Ureter (tissue), 1 donor: ENCODE results near the gene FNDC3B. TPM values are rescaled to one million over a fixed set of nuclear protein-coding genes. Genes with fewer than 3 reads are reported as not detected.
A peak's percentile ranks its signal among the peaks of the same experiment; 100 is the strongest.

Experiments
- DNase-seq: peaks from one replicate; pipeline ENCODE4 v3.0.0-alpha.2; 2020; ENCODE audit warnings: low spot score
- total RNA-seq: library from RNA; stranded (reverse); gene quantifications from one replicate; pipeline ENCODE4 v1.2.4, GENCODE V29; 2023
- donor health status: DM: yes; HTN: yes; CAD: no.

The FNDC3B gene
- total RNA-seq, 1 donor from 2014 or later, result 191 TPM

GRCh38 chr3:172188511-172188910, 149.1 kb downstream of the FNDC3B start:
- DNase-seq, result no peak

- DNase-seq, result no peak
Observed at GRCh38 chr3:172189213-172189612, 149.8 kb downstream of the FNDC3B start.

GRCh38 chr3:172189987-172190603, 150.7 kb downstream of the FNDC3B start:
- DNase-seq, result no peak

DNA sequence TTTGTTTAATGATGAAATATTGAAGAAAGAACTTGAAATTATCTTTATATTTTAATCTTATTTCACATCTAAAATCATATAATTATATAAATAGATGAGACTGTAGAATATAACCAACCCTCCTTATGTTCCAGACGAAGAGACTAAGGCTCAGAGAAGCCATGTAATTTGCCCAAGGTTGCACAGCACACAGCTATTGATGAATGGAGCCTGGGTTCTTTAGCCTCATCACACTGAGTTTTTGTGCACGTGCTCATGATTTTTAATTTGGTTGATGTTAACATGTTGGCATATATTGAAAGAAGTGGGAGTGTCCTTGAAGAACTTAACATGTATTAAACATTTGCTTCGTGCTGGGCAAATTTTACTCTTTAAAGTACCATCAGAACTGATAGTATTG, 151.6 kb downstream of the FNDC3B start:
- DNase-seq, result no peak

DNA sequence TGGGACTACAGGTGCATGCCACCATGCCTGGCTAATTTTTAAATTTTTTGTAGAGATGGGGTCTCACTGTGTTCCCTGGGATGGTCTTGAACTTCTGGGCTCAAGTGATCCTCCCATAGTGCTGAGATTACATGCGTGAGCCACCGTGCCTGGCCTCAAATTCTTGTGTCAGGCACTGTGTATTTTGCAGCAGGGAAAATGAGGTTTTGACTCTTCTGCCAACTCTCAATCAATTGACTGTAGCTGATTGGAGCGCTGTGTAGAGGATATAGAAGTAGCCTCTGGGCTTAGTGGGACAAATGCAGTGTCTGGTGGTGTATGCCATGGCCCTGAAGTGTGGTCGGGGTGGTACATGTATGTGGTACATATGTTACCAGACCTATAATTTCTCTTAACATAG, 152.3 kb downstream of the FNDC3B start:
- no peak for DNase-seq

DNA sequence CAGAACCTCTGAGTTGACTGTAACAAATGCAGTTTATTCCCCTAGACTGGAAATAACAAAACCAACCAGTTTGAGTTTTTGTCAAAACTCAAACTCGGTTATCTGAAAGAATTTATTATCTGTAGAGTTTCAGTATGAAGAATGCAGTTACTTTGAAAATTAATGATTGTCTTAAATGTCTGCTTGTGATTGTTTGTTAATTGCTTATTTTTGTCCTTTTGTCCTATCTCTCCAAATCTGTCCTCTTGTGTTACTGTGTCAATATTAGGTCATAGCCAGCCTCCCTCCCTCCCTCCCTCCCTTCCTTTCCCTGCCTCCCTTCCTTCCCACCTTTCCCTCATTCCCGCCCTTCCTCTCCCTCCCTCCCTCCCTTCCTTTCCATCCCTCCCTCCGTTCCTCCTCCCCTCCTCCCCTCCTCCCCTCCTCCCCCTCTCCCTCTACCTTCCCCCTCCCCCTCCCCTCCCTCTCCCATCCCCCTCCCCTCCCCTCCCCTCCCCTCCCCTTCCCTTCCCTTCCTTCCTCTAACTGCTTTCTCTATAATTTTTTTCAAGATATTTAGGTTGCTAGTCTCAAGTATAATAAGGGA, 153.5 kb downstream of the FNDC3B start:
- no peak for DNase-seq

- no peak for DNase-seq
Observed at GRCh38 chr3:172193436-172193835, 154.1 kb downstream of the FNDC3B start.

DNA sequence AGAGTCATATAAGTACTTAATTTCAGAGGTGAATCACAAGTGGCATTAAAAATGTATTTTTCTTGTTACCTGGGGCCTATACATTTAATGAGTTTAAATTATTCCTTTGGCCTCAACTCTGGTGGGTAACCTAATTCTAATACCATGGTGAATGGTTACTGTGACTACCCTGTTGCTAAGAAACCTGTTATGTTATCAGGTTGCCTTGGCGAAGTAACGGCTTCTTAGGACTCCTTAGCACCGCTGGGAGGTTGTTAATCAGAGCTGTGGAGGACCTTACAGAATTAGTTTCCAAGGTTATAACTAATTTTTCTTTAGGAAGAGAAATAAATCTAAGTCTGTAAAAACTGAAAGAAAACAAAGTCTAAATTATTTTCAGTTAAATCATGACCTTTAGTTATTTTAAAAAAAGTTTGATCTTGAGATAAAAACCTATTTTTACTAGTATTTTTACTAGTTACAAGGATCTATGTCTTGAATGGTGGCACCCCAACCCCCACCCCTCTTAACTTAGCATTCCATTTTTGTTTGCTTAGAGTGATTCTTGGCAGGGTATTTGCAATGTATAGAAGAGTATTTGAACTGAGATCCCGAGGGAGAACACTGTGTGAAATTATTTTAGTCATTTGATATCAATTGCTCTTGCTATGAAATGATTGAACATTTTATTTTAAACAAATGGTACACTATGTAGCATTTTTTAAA, 155.5 kb downstream of the FNDC3B start:
- no peak for DNase-seq

DNA sequence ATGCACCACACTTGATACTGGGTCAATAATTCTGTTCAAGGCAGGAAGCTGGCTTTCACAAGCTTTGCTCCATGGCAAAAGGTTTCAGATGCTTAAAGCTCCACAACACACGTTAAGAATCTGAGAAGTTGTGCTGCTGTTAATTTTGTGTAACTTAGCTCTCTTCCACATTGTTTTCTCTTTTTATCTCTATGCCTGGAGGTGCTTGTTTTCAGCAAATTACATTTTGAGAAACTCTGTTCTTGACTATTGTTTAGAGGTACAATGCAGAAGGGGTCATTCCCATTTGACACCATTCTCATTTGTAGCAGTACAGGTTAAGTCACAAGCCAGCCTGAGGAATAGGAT, 156.0 kb downstream of the FNDC3B start:
- no peak for DNase-seq

- no peak for DNase-seq
Observed at GRCh38 chr3:172197344-172197743, 158.0 kb downstream of the FNDC3B start.

DNA sequence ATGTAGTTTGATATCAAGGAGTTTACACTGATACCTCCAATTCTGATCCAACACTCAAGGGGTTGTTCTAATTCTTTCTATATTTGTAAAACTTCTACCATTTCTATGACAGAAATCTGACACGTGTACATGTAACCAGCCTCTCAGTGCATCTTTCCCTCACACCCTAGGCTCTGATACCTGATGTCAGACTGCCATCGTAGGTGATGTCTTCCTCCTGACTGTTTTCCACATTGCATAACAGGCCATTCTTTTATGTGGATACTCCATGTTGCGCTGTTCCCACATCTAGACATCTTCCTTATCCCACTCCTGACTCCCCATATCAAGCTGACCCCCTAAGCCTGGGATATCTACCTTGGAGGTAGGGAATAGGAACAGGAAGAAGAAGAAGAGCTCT, 159.1 kb downstream of the FNDC3B start:
- DNase-seq, result no peak

GRCh38 chr3:172199850-172200369, 160.5 kb downstream of the FNDC3B start:
- no peak for DNase-seq

GRCh38 chr3:172201136-172201869, 161.9 kb downstream of the FNDC3B start:
- DNase-seq, result peak; percentile 82

DNA sequence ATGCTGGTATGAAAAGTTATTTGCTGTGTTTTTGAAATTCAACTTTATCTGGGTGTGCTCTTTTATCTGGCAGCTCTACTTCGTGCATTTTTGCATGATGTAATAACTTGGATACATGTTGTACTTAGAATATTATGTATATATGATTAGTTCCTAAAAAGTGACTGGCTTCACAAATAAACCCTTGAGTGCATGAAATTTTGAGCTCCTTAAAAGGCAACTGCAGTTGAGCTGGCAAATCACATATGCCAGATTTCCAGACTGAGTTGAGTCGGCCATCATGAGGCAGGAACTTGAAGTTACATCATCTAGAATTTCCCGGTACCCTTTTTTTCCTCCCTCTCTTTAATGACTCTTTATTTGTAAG, 162.5 kb downstream of the FNDC3B start:
- no peak for DNase-seq

GRCh38 chr3:172202797-172203196, 163.4 kb downstream of the FNDC3B start:
- DNase-seq, result no peak

DNA sequence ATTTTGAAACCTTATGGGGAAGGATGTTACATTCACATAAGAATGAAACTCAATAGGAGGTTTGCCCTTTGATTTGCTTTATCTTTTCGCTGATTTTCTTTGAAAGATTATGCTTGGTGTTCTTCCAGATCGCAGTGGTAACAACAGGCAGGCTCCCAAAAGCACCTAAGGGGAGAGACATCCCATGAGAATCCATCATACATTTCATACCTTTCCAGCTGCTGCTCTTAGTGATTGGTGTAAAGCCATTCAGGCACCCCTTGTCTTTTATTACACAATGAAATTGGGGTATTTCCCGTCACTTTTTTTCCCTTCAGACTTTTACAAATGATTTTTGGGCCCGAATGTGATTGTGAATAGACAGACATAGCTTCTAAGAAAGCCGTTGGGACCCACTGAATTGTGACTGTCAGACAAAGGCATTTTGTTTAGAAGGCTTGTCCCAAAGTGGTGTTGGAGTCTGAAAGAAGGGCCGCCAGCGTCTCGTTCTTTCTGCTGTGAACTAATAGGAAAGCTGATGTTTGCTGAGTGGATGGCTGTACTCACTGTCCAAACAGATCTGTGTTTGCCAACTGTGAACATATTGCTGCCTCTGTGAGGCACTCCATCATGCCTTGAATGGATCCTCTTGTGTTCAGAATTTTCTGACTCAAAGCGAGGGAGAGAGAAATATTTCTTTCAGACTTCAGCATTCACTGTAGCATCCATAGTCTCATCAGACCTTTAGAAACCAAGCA, 164.3 kb downstream of the FNDC3B start:
- DNase-seq, result no peak

DNA sequence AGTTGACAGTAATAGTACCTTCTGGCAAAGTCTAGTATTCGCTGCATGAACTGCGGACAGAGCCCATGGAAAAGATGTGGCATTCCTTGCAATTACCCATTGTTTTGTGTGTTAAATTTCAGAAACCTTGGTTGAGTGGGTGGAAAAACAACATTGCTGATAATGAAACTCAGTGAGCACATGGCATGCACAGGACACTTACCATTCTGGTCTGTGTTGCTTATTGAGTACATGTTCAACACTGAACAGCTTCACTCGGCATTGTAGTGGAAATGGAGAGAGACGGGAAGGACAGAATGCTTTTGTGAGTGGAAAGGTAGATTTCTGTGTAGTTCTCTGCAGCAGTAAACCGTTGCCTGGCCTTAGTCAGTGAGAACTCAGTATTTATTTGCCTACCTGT, 165.3 kb downstream of the FNDC3B start:
- DNase-seq, result no peak

DNA sequence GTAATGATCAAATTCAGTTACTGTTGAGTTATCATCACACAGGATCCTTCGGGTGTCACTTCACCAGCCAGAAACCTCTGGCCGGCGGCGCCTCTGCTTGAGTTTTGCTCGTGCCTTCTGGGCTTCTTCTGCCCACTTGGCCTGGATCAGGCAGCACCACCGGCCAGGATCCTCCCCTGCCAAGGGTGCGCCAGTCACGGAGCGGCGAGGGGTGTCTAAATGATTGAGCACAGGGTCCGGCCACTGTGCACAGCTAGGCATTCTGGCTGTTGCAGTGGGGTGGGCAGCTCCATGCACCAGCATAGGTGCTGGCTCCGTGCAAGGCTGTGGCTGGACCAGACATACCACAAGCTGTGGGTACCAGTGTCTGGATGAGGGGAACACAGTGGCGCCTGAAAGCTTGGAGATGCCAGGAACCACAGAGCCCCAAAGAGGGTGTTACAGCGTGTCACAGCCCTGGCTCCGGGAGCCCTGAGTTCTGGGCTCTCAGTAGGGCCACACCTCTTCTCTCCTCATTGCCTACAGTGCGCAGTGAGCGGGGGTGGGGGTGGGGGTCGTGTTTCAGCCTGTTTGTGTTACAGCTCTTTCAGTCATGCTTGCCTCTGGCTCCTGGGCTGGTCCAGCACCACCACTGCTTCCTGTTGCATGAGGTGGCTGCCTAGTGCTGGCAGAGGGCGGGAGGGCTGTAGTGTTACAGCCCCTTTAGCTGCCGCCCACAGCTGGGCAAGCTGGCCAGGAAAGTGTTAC, 169.4 kb downstream of the FNDC3B start:
- DNase-seq, result no peak

- no peak for DNase-seq
Observed at GRCh38 chr3:172209333-172210321, 170.2 kb downstream of the FNDC3B start.

GRCh38 chr3:172210355-172210754, 171.0 kb downstream of the FNDC3B start:
- no peak for DNase-seq
